ENCODE measurements around the gene PRG3. TPM values are rescaled to one million over a fixed set of nuclear protein-coding genes. Genes with fewer than 3 reads are reported as not detected.

The PRG3 gene
- total and polyA plus RNA-seq, 2 of the 4 experiments (the other 2 are of a cell fraction) = not detected

- no peak overlapping the region for H3K18ac ChIP-seq (ENCODE audit: low read depth, low read length)
- H3K27ac ChIP-seq (ENCODE audit: insufficient read depth, low read length) = no peak overlapping the region
- no peak overlapping the region for H2BK5ac ChIP-seq (ENCODE audit: low read depth, low read length, poor library complexity, severe bottlenecking)
- no peak overlapping the region for H4K5ac ChIP-seq (ENCODE audit: low read depth, low read length)
- H2BK20ac ChIP-seq (ENCODE audit: low read depth, low read length) = no peak overlapping the region
- ChIA-PET POLR2A (ENCODE audit: unreplicated experiment) (no interaction called here), CTCF (no interaction called here)
- no peak overlapping the region for H4K8ac ChIP-seq (ENCODE audit: low read depth in 2 of 2, low read length in 2 of 2)
- H2AK9ac ChIP-seq (replicated peaks; ENCODE audit: low read depth, low read length, poor library complexity) = no peak overlapping the region
- DNase-seq (no peak), ATAC-seq (ENCODE audit: low read depth) (no peak)
- intact Hi-C loops (cut with micrococcal nuclease) = no loop called here
- no peaks in the 10 kb centered on the region for H3K4me1 ChIP-seq (ENCODE audit: control insufficient read depth, insufficient read depth, low read length)
- H3K9me1 ChIP-seq (ENCODE audit: insufficient read depth, low read length) = no peaks in the 10 kb centered on the region
- WGBS, 2 experiments (ENCODE audit: extremely low coverage in 2 of 2, insufficient read length in 1 of 2) = no CpG with 5 or more reads among the region's 2 CpGs
- no TSS peak for BruUV-seq (replicated peaks)
- H3K27me3 ChIP-seq (ENCODE audit: control insufficient read depth, insufficient read depth, low read length) = peaks cover 18% of the 10 kb centered on the region
- H3K79me1 ChIP-seq (ENCODE audit: low read depth in 1 of 2, low read length in 2 of 2) = no peaks in the 10 kb centered on the region
- no peak overlapping the region for H3K4me2 ChIP-seq (ENCODE audit: low read depth, low read length)
- H3K36me3 ChIP-seq (ENCODE audit: control insufficient read depth, insufficient read depth, low read length) = peaks cover 13% of the 10 kb centered on the region
- H3K4ac ChIP-seq (ENCODE audit: low read depth, low read length) = no peak overlapping the region
- H3K56ac ChIP-seq (ENCODE audit: extremely low read depth, insufficient read depth, low read length) = no peak overlapping the region
- no peak overlapping the region for H2AK5ac ChIP-seq (ENCODE audit: low read depth, low read length)
- no peak overlapping the region for H3K23ac ChIP-seq (ENCODE audit: low read depth, low read length)
- no peak overlapping the region for H3K4me3 ChIP-seq (ENCODE audit: insufficient read depth, low read depth, low read length)
- H2BK120ac ChIP-seq (ENCODE audit: low read depth, low read length) = no peak overlapping the region
- no peak overlapping the region for H2AFZ ChIP-seq (replicated peaks; ENCODE audit: low read length, poor library complexity)
- dilution Hi-C loops (cut with HindIII; ENCODE audit: low sequenced_read_pairs, unreplicated experiment) = no loop called here
- H2BK15ac ChIP-seq (ENCODE audit: low read depth, low read length) = no peak overlapping the region
- in situ Hi-C loops (cut with MboI; ENCODE audit: low sequenced_read_pairs) = no loop called here
- no peaks in the 10 kb centered on the region for H3K9me3 ChIP-seq (ENCODE audit: control insufficient read depth, insufficient read depth, low read length)
- TF ChIP-seq ELK1 (IDR thresholded peaks at IDR 0.05; ENCODE audit: borderline replicate concordance, low read depth, low read length) (no peak), POLR2A (IDR thresholded peaks at IDR 0.05; ENCODE audit: low read depth, low read length) (no peak), SMC3 (IDR thresholded peaks at IDR 0.05; ENCODE audit: low read depth, low read length) (no peak), CTCF (conservative IDR thresholded peaks at IDR 0.05; ENCODE audit: low read depth, low read length) (no peak), CEBPB (IDR thresholded peaks at IDR 0.05; ENCODE audit: low read depth, low read length) (no peak), BHLHE40 (IDR thresholded peaks at IDR 0.05; ENCODE audit: low read depth, low read length) (no peak), RCOR1 (IDR thresholded peaks at IDR 0.05; ENCODE audit: insufficient replicate concordance, low read length) (no peak), USF2 (IDR thresholded peaks at IDR 0.05; ENCODE audit: low read depth, low read length) (no peak), FOS (IDR thresholded peaks at IDR 0.05; ENCODE audit: low read depth, low read length) (no peak)
- H3K14ac ChIP-seq (replicated peaks; ENCODE audit: low read depth, low read length) = no peak overlapping the region
- H4K20me1 ChIP-seq (ENCODE audit: insufficient read depth, low read length) = no peaks in the 10 kb centered on the region
- H4K91ac ChIP-seq (ENCODE audit: insufficient read depth, low read depth, low read length) = no peak overlapping the region
- H3K9ac ChIP-seq (ENCODE audit: low read depth, low read length) = no peak overlapping the region
These were observed 22.8 kb upstream of the PRG3 start for GRCh38 chr11:57403802-57404147.

Measured in IMR-90 (cell line).